PC-3 (cell line): ENCODE measurements around the gene FARS2. TPM values are rescaled to one million over a fixed set of nuclear protein-coding genes. Genes with fewer than 3 reads are reported as not detected.

Source experiments
- ATAC-seq: fragments of 200-7000 bp; cut with Tn5 transposase; 2 replicates; pipeline ENCODE4 v1.9.1; 2020; ENCODE audit warnings: mild to moderate bottlenecking, moderate library complexity
- BruUV-seq: library from RNA; stranded (reverse); fragments of 400-500 nt; replicated peaks from 2 replicates; lab custom pipeline; 2021; lab: Mats Ljungman, UMichigan
- CTCF ChIA-PET: fragments of 300-600 bp; sonication (Branson Sonifier 250); formaldehyde crosslinking; loops from one replicate; lab custom pipeline; 2022; ENCODE audit warnings: antibody characterized with exemption; lab: Charles Lee
- POLR2A ChIA-PET: fragments of 300-600 bp; sonication (Branson Sonifier 250); formaldehyde crosslinking; loops from one replicate; lab custom pipeline; 2022; ENCODE audit warnings: antibody characterized with exemption; ENCODE audit not compliant: unreplicated experiment; lab: Charles Lee
- DNase-seq: peaks from one replicate; pipeline ENCODE4 v3.0.0-alpha.2; 2015
- H2AFZ ChIP-seq: fragments of 300-600 bp; sonication (generic); 2 replicates; pipeline ENCODE4 v1.6.0; 2016; ENCODE audit warnings: antibody characterized with exemption, low read length
- H3F3A ChIP-seq: fragments of 300-600 bp; sonication (generic); one replicate; pipeline ENCODE4 v1.6.0; 2017; ENCODE audit warnings: antibody characterized with exemption, low read length, control low read depth, mild to moderate bottlenecking; ENCODE audit not compliant: unreplicated experiment
- H3K27ac ChIP-seq: fragments of 300-600 bp; sonication (generic); 2 replicates; pipeline ENCODE4 v1.5.1; 2016; ENCODE audit warnings: mild to moderate bottlenecking, low read length
- H3K27me3 ChIP-seq: fragments of 300-600 bp; sonication (generic); 2 replicates; pipeline ENCODE4 v1.6.1; 2016; ENCODE audit warnings: low read length, mixed read lengths
- H3K36me3 ChIP-seq: fragments of 300-600 bp; sonication (generic); 2 replicates; pipeline ENCODE4 v1.6.1; 2016; ENCODE audit warnings: low read depth, mixed run types, low read length, mixed read lengths
- H3K4me1 ChIP-seq: fragments of 300-600 bp; sonication (generic); 2 replicates; pipeline ENCODE4 v1.5.1; 2016; ENCODE audit warnings: low read length; ENCODE audit not compliant: insufficient read depth
- H3K4me2 ChIP-seq: fragments of 300-600 bp; sonication (generic); 2 replicates; pipeline ENCODE4 v1.6.0; 2016; ENCODE audit warnings: low read length
- H3K4me3 ChIP-seq: fragments of 300-600 bp; sonication (generic); 2 replicates; pipeline ENCODE4 v1.5.1; 2016; ENCODE audit warnings: mild to moderate bottlenecking, low read length, mixed read lengths
- H3K79me2 ChIP-seq: fragments of 300-600 bp; sonication (generic); 2 replicates; pipeline ENCODE4 v1.6.1; 2017; ENCODE audit warnings: low read length, mixed read lengths
- H3K9ac ChIP-seq: fragments of 300-600 bp; sonication (generic); 2 replicates; pipeline ENCODE4 v1.6.0; 2016; ENCODE audit warnings: mild to moderate bottlenecking, low read length
- H3K9me2 ChIP-seq: fragments of 300-600 bp; sonication (generic); replicated peaks from 2 replicates; pipeline ENCODE4 v1.6.1; 2016; ENCODE audit warnings: mixed run types, low read length, mixed read lengths
- H3K9me3 ChIP-seq: fragments of 300-600 bp; sonication (generic); 2 replicates; pipeline ENCODE4 v1.6.1; 2016; ENCODE audit warnings: low read length, mixed read lengths
- H4K20me1 ChIP-seq: fragments of 300-600 bp; sonication (generic); 2 replicates; pipeline ENCODE4 v1.6.1; 2016; ENCODE audit warnings: low read length, mixed read lengths
- CTCF ChIP-seq: fragments of 300-600 bp; sonication (generic); conservative IDR thresholded peaks from 2 replicates; pipeline ENCODE4 v1.5.1; 2017; ENCODE audit warnings: antibody characterized with exemption, low read depth, mild to moderate bottlenecking, low read length
- EZH2 ChIP-seq: fragments of 300-600 bp; sonication (generic); IDR thresholded peaks from one replicate; pipeline ENCODE4 v1.6.1; 2017; ENCODE audit warnings: antibody characterized with exemption, mild to moderate bottlenecking, low read length; ENCODE audit not compliant: unreplicated experiment
- EZH2phosphoT487 ChIP-seq: fragments of 300-600 bp; sonication (generic); IDR thresholded peaks from 2 replicates; pipeline ENCODE4 v1.6.1; 2018; ENCODE audit warnings: mild to moderate bottlenecking, antibody characterized with exemption, low read length, borderline replicate concordance
- intact Hi-C: fragments of 100-400 bp; cut with micrococcal nuclease; formaldehyde crosslinking; loops from 2 replicates; pipeline ENCODE4 v1.9.0; 2023
- total RNA-seq: library from RNA; depleted of rRNA; stranded (reverse); fragments of >200 nt; gene quantifications from 2 replicates; pipeline ENCODE4 v1.2.3, GENCODE V29; 2014

The FARS2 gene
- total RNA-seq, 1 experiment from 2014 or later, result 23.0 TPM

GRCh38 chr6:5582762-5583161, 321.4 kb downstream of the FARS2 start:
- ChIA-PET POLR2A (no interaction called here), CTCF (interaction anchor here (0.6 kb wide), 1 partner anchor 271 kb away, joined by 3 read pairs; no protein-coding TSS in a partner anchor)
- TF ChIP-seq EZH2, result no peak
- no peak for TF ChIP-seq EZH2phosphoT487
- TF ChIP-seq CTCF, result no peak; the same call in 1 of the 2 replicates
- Histone ChIP-seq H3K4me2 (no peak overlapping the region), H3K4me3 (no peak overlapping the region), H2AFZ (no peak overlapping the region), H3K27ac (no peak overlapping the region), H3K9me3 (no peaks in the 10 kb centered on the region), H3K36me3 (no peaks in the 10 kb centered on the region), H4K20me1 (no peaks in the 10 kb centered on the region), H3K27me3 (no peaks in the 10 kb centered on the region), H3F3A (no peaks in the 10 kb centered on the region), H3K9me2 (no peaks in the 10 kb centered on the region), H3K9ac (no peak overlapping the region), H3K4me1 (no peaks in the 10 kb centered on the region), H3K79me2 (no peaks in the 10 kb centered on the region)
- BruUV-seq, result no TSS peak
- DNase-seq, result no peak
- intact Hi-C loops, result no loop called here
- no peak for ATAC-seq

GRCh38 chr6:5583528-5583927, 322.2 kb downstream of the FARS2 start:
- Histone ChIP-seq H3K36me3 (no peaks in the 10 kb centered on the region), H3K27me3 (no peaks in the 10 kb centered on the region), H3K4me1 (no peaks in the 10 kb centered on the region), H3F3A (no peaks in the 10 kb centered on the region), H2AFZ (no peak overlapping the region), H3K4me2 (no peak overlapping the region), H3K27ac (no peak overlapping the region), H3K9ac (no peak overlapping the region), H3K9me3 (no peaks in the 10 kb centered on the region), H3K4me3 (no peak overlapping the region), H3K9me2 (no peaks in the 10 kb centered on the region), H4K20me1 (no peaks in the 10 kb centered on the region), H3K79me2 (no peaks in the 10 kb centered on the region)
- TF ChIP-seq EZH2phosphoT487, result no peak
- TF ChIP-seq CTCF, result no peak
- no peak for TF ChIP-seq EZH2
- CTCF ChIA-PET, result no interaction called here
- no peak for ATAC-seq
- BruUV-seq, result no TSS peak
- POLR2A ChIA-PET, result no interaction called here
- no peak for DNase-seq
- intact Hi-C loops, result no loop called here

GRCh38 chr6:5584078-5584482, 322.8 kb downstream of the FARS2 start:
- Histone ChIP-seq H4K20me1 (no peaks in the 10 kb centered on the region), H3K4me2 (no peak overlapping the region), H3K79me2 (no peaks in the 10 kb centered on the region), H3F3A (no peaks in the 10 kb centered on the region), H3K36me3 (no peaks in the 10 kb centered on the region), H3K4me3 (no peak overlapping the region), H3K27me3 (no peaks in the 10 kb centered on the region), H3K27ac (no peak overlapping the region), H3K4me1 (no peaks in the 10 kb centered on the region), H3K9me3 (no peaks in the 10 kb centered on the region), H2AFZ (no peak overlapping the region), H3K9ac (no peak overlapping the region), H3K9me2 (no peaks in the 10 kb centered on the region)
- TF ChIP-seq EZH2phosphoT487 (no peak), CTCF (no peak), EZH2 (no peak)
- intact Hi-C loops, result no loop called here
- POLR2A ChIA-PET, result no interaction called here
- BruUV-seq, result no TSS peak
- no peak for ATAC-seq
- DNase-seq, result no peak
- CTCF ChIA-PET, result no interaction called here
